H9 (cell line): Measurements from ENCODE around the gene UNC5A. TPM values are rescaled to one million over a fixed set of nuclear protein-coding genes. Genes with fewer than 3 reads are reported as not detected.

Source experiments
- DNase-seq: peaks from one replicate; pipeline ENCODE4 v3.0.0-alpha.2; 2017
- H2AFZ ChIP-seq: one replicate; pipeline ENCODE4 v1.6.1; 2013; ENCODE audit warnings: mild to moderate bottlenecking, low read length, control low read depth, moderate library complexity
- H2AK5ac ChIP-seq: 2 replicates; pipeline ENCODE4 v1.6.1; 2013; ENCODE audit warnings: low read length, control low read depth, mixed read lengths; ENCODE audit not compliant: insufficient read length
- H2BK120ac ChIP-seq: one replicate; pipeline ENCODE4 v1.6.1; 2013; ENCODE audit warnings: low read depth, mild to moderate bottlenecking, low read length, control low read depth, inconsistent platforms; ENCODE audit not compliant: poor library complexity, severe bottlenecking
- H2BK12ac ChIP-seq: 2 replicates; pipeline ENCODE4 v1.6.1; 2013; ENCODE audit warnings: low read length, control low read depth, mixed read lengths, low read depth; ENCODE audit not compliant: insufficient read length
- H2BK15ac ChIP-seq: 2 replicates; pipeline ENCODE4 v1.6.1; 2013; ENCODE audit warnings: low read depth, low read length, control low read depth
- H2BK20ac ChIP-seq: one replicate; pipeline ENCODE4 v1.6.1; 2013; ENCODE audit warnings: low read depth, mild to moderate bottlenecking, low read length, control low read depth, inconsistent platforms; ENCODE audit not compliant: poor library complexity, severe bottlenecking
- H2BK5ac ChIP-seq: 2 replicates; pipeline ENCODE4 v1.6.1; 2013; ENCODE audit warnings: low read length, control low read depth, mixed read lengths; ENCODE audit not compliant: insufficient read length
- H3K14ac ChIP-seq: 2 replicates; pipeline ENCODE4 v1.6.1; 2013; ENCODE audit warnings: low read length, control low read depth; ENCODE audit not compliant: insufficient read depth
- H3K18ac ChIP-seq: 2 replicates; pipeline ENCODE4 v1.6.1; 2013; ENCODE audit warnings: low read depth, mild to moderate bottlenecking, mixed read lengths, low read length, control low read depth; ENCODE audit not compliant: insufficient read length
- H3K23ac ChIP-seq: 2 replicates; pipeline ENCODE4 v1.6.1; 2013; ENCODE audit warnings: low read length, control low read depth, mixed read lengths, low read depth; ENCODE audit not compliant: insufficient read length
- H3K23me2 ChIP-seq: 2 replicates; pipeline ENCODE4 v1.6.1; 2013; ENCODE audit warnings: low read depth, mild to moderate bottlenecking, mixed read lengths, low read length, control low read depth; ENCODE audit not compliant: insufficient read length, poor library complexity, severe bottlenecking
- H3K27ac ChIP-seq: 2 replicates; pipeline ENCODE4 v1.5.1; 2013; ENCODE audit warnings: low read length, control low read depth, mixed read lengths, low read depth; ENCODE audit not compliant: insufficient read length
- H3K27me3 ChIP-seq: 2 replicates; pipeline ENCODE4 v1.6.1; 2013; ENCODE audit warnings: low read length, control low read depth, inconsistent platforms; ENCODE audit not compliant: insufficient read depth
- H3K4ac ChIP-seq: 2 replicates; pipeline ENCODE4 v1.6.1; 2013; ENCODE audit warnings: low read depth, mild to moderate bottlenecking, control low read depth, inconsistent platforms, low read length, moderate library complexity
- H3K4me1 ChIP-seq: 2 replicates; pipeline ENCODE4 v1.6.1; 2013; ENCODE audit warnings: low read length, control low read depth, inconsistent platforms; ENCODE audit not compliant: insufficient read depth
- H3K4me2 ChIP-seq: 2 replicates; pipeline ENCODE4 v1.6.1; 2013; ENCODE audit warnings: low read length, control low read depth, mixed read lengths; ENCODE audit not compliant: insufficient read length, insufficient read depth
- H3K56ac ChIP-seq: 2 replicates; pipeline ENCODE4 v1.6.1; 2013; ENCODE audit warnings: low read depth, mild to moderate bottlenecking, mixed read lengths, low read length, control low read depth; ENCODE audit not compliant: insufficient read length
- H3K79me1 ChIP-seq: 2 replicates; pipeline ENCODE4 v1.6.1; 2013; ENCODE audit warnings: low read depth, mild to moderate bottlenecking, moderate library complexity, low read length, control low read depth, inconsistent platforms; ENCODE audit not compliant: insufficient read depth, poor library complexity, severe bottlenecking
- H3K79me2 ChIP-seq: 2 replicates; pipeline ENCODE4 v1.6.1; 2013; ENCODE audit warnings: low read length, control low read depth, inconsistent platforms; ENCODE audit not compliant: insufficient read depth
- H3K9ac ChIP-seq: 2 replicates; pipeline ENCODE4 v1.6.1; 2013; ENCODE audit warnings: low read length, control low read depth, mixed read lengths; ENCODE audit not compliant: insufficient read length; ENCODE audit errors: extremely low read depth
- H3K9me3 ChIP-seq: one replicate; pipeline ENCODE4 v1.6.1; 2013; ENCODE audit warnings: low read depth, low read length, inconsistent platforms; ENCODE audit not compliant: control insufficient read depth
- H3T11ph ChIP-seq: one replicate; pipeline ENCODE4 v1.6.1; 2013; ENCODE audit warnings: mild to moderate bottlenecking, low read length, control low read depth, inconsistent platforms
- H4K20me1 ChIP-seq: one replicate; pipeline ENCODE4 v1.6.1; 2013; ENCODE audit not compliant: control insufficient read depth, insufficient read length, insufficient read depth
- H4K5ac ChIP-seq: 2 replicates; pipeline ENCODE4 v1.6.1; 2013; ENCODE audit warnings: low read depth, mild to moderate bottlenecking, mixed read lengths, low read length, control low read depth; ENCODE audit not compliant: insufficient read length
- H4K8ac ChIP-seq: replicated peaks from 2 replicates; pipeline ENCODE4 v1.6.1; 2013; ENCODE audit warnings: low read length, control low read depth, mixed read lengths, low read depth; ENCODE audit not compliant: insufficient read length
- H4K91ac ChIP-seq: 2 replicates; pipeline ENCODE4 v1.6.1; 2013; ENCODE audit warnings: low read depth, mild to moderate bottlenecking, moderate library complexity, mixed read lengths, low read length, control low read depth; ENCODE audit not compliant: insufficient read length
- H3K27ac Mint-ChIP-seq, 3 experiments: 2 replicates in 2 of 3; 3 replicates in 1 of 3; pipeline ENCODE4 v1.8.0; 2020 to 2021; ENCODE audit warnings: mixed read lengths in 3 of 3, mild to moderate bottlenecking in 1 of 3, moderate library complexity in 1 of 3
- H3K27me3 Mint-ChIP-seq: 2 replicates; pipeline ENCODE4 v1.8.0; 2021; ENCODE audit warnings: low read depth, mild to moderate bottlenecking, moderate library complexity, mixed read lengths
- H3K36me3 Mint-ChIP-seq, 3 experiments: 2 replicates in 2 of 3; 3 replicates in 1 of 3; pipeline ENCODE4 v1.8.0; 2020 to 2021; ENCODE audit warnings: low read depth in 3 of 3, mixed read lengths in 3 of 3; ENCODE audit not compliant: insufficient read depth in 1 of 3
- H3K4me1 Mint-ChIP-seq, 2 experiments: 2 replicates each; pipeline ENCODE4 v1.8.0; 2020; ENCODE audit warnings: mixed read lengths in 2 of 2
- H3K4me3 Mint-ChIP-seq, 2 experiments: 2 replicates in 1 of 2; 3 replicates in 1 of 2; pipeline ENCODE4 v1.8.0; 2020 to 2021; ENCODE audit warnings: mild to moderate bottlenecking in 2 of 2, mixed read lengths in 2 of 2, moderate library complexity in 1 of 2
- H3K9me3 Mint-ChIP-seq, 2 experiments: 2 replicates in 1 of 2; 3 replicates in 1 of 2; pipeline ENCODE4 v1.8.0; 2020; ENCODE audit warnings: mild to moderate bottlenecking in 2 of 2, mixed read lengths in 2 of 2, moderate library complexity in 1 of 2
- CTCF ChIP-seq: fragments of 200-600 bp; sonication (generic); conservative IDR thresholded peaks from 3 replicates; pipeline ENCODE4 v1.8.0; 2021; ENCODE audit warnings: antibody characterized with exemption, mild to moderate bottlenecking
- WGBS: extraction: QIAGEN DNeasy Blood & Tissue Kit; methylation state at CpG from one replicate; pipeline ENCODE4 v1.1.7; 2013; ENCODE audit warnings: missing lambda C conversion rate, low lambda C conversion rate, mixed read lengths; ENCODE audit not compliant: insufficient read length; ENCODE audit errors: extremely low coverage; 5-methylcytosine and 5-hydroxymethylcytosine counted together
- total RNA-seq: library from RNA; stranded (reverse); gene quantifications from 2 replicates; pipeline ENCODE4 v1.2.1, GENCODE V29; 2021

UNC5A gene
- total RNA-seq, 1 experiment from 2014 or later: 4.4 TPM

- no peak overlapping the region for H3K9ac ChIP-seq
- H4K8ac ChIP-seq: no peak overlapping the region
- H3K14ac ChIP-seq: no peak overlapping the region; the same call in 1 of the 2 replicates
- H2BK15ac ChIP-seq: no peak overlapping the region
- H3K4ac ChIP-seq: no peak overlapping the region
- H2BK20ac ChIP-seq: no peak overlapping the region
- H3K27ac Mint-ChIP-seq: no peak overlapping the region
- DNase-seq: no peak
- H3K23me2 ChIP-seq: no peaks in the 10 kb centered on the region
- H3K4me2 ChIP-seq: no peak overlapping the region
- H4K91ac ChIP-seq: no peak overlapping the region
- no peak overlapping the region for H3K18ac ChIP-seq
- H3K79me1 ChIP-seq: no peaks in the 10 kb centered on the region
- H3K4me3 Mint-ChIP-seq: no peak overlapping the region
- peaks cover 0 to 2% of the 10 kb centered on the region in 2 experiments; a peak in 2 of 5 replicates for H3K9me3 Mint-ChIP-seq
- no peak overlapping the region for H2BK12ac ChIP-seq
- no peaks in the 10 kb centered on the region for H3K4me1 ChIP-seq
- H2AFZ ChIP-seq: no peak overlapping the region
- no peaks in the 10 kb centered on the region for H3K79me2 ChIP-seq
- TF ChIP-seq CTCF: no peak
- H3T11ph ChIP-seq: no peak overlapping the region
- H3K27ac ChIP-seq: no peak overlapping the region
- peaks cover 28% of the 10 kb centered on the region for H3K27me3 Mint-ChIP-seq
- no peak overlapping the region for H2BK120ac ChIP-seq
- H4K5ac ChIP-seq: no peak overlapping the region
- H2BK5ac ChIP-seq: no peak overlapping the region
- H3K4me1 Mint-ChIP-seq: peaks cover 6 to 28% of the 10 kb centered on the region in 2 experiments; a peak in 3 of 4 replicates
- H3K27me3 ChIP-seq: no peaks in the 10 kb centered on the region
- H4K20me1 ChIP-seq: no peaks in the 10 kb centered on the region
- H3K9me3 ChIP-seq: no peaks in the 10 kb centered on the region
- WGBS: no CpG with 5 or more reads among the region's 8 CpGs
- H3K23ac ChIP-seq: no peak overlapping the region
- no peak overlapping the region for H3K56ac ChIP-seq
- H3K36me3 Mint-ChIP-seq: no peaks in the 10 kb centered on the region
- no peak overlapping the region for H2AK5ac ChIP-seq
Observed at GRCh38 chr5:176831425-176831824, 21.1 kb downstream of the UNC5A start.
